ENCODE measurements around the gene PPP1R10.
"Not testable (repeated sequence)": the region's sequence is repeated elsewhere in the genome, so short reads cannot be mapped to it uniquely, and the experiment has no call there.

The PPP1R10 gene

DNA sequence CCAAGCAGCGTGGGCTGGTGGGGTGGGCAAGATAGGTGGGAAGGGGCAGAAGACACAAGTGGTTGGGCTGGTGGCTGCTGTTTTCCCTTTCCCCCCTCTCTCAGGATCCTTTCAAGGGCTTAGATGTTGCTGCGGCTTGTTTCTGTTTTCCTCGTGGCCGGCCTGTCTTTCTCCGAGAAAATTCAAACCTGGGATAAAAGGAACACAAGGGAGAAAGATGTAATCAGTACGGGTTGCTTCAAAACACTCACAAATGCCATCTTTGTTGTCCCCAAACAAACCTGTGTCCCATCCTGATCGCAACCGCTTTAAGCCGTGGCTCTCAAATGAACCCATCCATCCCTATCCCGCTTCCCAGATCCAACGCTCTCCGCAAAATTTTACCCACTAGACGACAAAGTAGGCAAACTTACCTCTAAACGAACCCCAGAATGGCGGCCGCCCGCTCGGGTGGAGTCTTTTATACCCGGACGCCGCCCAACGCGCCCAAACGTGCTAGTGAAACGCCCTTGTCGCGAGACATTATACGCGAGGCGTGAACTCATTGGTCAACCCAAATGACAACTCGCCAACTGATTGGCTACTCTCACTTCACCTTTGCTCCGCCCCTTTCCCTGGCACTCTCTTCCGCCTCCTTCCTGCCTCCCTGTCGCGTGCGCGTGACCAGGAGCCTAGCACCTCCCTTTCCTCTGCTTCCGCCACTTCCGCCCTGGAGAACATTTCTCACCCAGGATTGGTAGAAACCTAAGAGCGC is at the start of gene PPP1R10:
Gene PPP1R10 (minus strand): TSS at position 433 of the 754 bp plus-strand sequence. CDS start 7,299 bp downstream, outside the sequence.
- DNase-seq (ENCODE audit: low read depth), result peak; percentile 100

DNA sequence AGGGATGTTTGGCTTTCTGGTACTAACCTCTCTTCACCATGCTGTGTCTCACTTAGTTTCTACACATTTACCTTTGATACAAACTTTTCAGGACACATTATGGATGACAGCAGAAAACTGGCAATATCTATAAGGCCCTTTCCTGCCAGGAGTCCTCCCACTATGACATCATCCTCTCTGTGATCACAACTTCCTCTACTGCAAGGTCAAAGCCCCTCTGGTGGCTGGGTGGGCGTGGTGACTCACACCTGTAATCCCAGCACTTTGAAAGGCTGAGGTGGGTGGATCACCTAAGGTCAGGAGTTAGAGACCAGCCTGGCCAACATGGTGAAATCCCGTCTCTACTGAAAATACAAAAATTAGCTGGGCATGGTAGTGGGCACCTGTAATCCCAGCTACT is 49.3 kb upstream of the PPP1R10 start:
- not testable (repeated sequence) for DNase-seq (ENCODE audit: low read depth)

DNA sequence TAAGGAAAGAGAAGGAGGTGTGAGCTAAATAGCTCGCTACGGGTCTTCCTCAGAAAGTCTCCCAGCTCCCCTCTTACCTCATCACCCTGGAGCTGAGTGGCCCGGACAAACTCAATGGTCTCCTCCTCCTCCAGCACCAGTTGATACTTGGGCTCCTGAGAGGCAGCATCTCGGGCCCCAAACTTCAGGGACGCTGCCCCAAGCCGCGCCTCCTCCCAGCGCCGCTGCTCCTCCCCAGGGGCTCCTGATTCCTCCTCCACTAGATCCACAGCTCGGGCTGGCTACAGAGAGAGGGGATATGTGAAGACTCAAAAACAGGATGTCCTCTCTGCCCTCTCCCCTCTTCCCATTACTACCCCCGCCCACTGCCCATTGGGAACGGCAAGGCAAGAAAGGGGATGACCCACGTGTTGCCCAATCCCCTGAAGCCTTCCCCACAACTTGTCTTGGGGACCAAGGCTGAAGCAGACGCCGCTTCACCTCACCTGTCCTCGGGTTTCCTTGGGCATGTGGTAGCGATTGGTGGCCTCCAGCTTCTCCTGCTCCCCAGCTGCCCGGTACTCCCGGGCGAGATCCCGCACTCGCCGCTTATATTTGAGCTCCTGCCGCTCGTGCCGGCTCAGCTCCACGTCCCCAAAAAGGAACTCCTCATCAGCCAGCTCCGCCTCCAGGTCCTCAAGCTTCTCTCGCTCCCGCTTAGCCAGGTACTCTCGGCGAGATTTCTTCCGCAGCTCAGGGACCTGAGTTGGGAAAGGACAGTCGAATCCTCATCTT is 48.1 kb upstream of the PPP1R10 start:
- no peak for DNase-seq (ENCODE audit: low read depth)

DNA sequence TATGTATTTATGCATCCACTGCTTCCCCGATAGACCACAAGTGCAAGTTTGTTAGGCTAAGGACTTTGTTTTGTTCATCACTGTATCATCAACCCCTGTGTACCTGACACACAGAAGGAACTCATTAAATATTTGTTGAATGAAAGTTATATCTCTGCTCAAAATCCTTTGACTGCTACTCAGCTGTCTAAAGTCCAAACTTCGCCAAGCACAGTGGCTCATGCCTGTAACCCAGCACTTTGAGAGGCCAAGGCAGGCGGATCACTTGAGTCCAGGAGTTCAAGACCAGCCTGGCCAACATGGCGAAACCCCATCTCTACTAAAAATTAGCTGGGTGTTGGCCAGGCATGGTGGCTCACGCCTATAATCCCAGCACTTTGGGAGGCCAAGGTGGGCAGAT is 40.9 kb upstream of the PPP1R10 start:
- DNase-seq (ENCODE audit: low read depth), result not testable (repeated sequence)

DNA sequence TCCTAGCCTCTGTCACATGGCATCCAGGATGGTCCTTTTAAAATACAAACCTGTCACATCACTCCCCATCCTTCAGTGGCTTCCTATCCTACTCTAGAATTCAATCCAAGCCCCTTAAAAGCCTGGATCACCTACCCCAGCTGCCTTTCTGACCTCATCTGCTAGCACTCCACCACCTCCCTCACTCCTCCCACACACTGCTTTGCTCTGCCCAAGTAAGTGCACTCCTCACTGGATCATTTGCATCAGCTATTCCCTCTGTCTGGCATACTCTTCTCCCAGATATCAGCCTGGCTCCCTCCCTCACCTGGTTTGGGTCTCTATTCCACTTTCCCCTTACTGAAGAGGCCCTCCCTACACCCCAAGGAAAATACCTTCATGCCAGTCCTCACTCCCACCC is 40.4 kb upstream of the PPP1R10 start:
- peak; percentile 51 for DNase-seq (ENCODE audit: low read depth)

DNA sequence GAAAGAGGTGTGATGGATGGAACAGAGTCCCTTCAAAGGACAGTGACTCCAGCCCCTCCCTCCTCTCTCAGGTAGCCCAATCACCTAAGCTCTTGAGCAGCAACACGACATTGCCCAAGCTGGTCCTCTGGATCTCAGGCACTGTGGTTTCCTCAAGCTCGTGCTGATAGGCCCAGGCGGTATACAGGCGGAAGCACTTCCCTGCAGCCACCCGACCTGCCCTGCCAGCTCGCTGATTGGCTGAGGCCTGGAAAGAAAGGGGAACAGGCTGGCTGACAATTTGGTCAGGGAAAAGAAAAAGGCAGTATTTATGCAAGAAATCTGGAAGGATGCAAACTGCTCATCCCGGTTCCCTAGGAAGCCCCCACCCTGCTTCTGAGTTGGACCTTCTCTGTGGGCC is 39.5 kb upstream of the PPP1R10 start:
- DNase-seq (ENCODE audit: low read depth), result no peak

DNA sequence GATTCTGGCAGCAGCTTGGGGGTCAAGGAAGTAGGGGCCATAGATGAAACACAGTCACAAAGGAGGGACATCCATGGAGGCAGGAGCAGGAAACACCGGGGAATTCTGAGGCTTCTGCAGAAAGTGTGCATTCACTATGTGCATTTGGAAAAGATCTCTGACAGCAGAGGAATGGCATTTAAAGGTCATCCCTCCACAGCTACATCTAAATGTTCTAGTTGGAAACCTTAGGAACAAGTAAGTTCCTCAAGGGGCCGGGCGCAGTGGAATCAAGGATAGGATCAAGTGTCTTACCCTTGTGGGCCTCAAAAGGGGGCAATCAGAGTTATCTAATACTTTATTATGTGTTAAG is 38.7 kb upstream of the PPP1R10 start:
- no peak for DNase-seq (ENCODE audit: low read depth)

DNA sequence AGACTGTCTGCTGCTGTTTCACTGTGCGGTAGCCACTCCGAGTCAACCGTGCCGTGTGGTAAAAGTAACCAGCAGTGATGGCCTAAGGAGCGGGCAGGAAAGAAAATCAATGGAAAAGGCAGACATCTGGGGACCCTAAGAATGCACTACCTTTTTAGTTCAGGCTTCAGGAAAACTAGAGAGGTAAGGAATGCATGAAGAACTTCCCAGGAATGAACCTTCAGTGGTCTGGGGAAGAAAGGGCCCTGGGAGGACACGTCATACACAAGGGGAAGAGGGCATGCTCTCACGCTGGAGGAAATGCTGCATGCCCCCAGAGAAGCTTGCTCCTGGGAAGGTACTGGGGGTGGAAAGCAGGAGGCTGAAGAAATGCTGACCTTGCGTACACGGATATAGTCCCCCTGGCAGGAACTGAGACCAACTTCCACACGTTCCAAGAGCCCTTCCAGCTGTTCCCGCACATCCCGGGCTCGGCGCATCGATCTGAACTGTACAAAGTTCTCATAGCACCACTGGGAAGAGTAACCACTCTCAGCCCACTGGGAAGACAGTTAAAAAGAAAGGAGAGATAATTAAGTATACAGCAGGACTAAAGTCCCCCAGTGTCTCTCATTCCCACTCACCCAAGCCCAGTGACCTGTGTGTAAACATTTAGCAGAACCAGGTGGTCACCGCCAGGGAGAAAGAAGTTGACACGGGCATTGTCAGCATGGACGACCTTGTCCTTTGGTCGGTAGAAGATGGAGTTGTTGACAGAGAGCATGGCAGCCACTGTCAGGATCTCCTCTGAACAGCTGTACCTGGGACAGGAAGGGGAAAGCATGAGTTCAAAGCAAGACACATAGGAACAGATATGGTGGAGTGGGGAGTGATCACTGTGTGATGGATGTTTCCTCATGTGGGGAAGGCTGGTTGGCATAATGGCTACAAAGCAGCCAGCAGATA is 38.0 kb upstream of the PPP1R10 start:
- no peak for DNase-seq (ENCODE audit: low read depth)

DNA sequence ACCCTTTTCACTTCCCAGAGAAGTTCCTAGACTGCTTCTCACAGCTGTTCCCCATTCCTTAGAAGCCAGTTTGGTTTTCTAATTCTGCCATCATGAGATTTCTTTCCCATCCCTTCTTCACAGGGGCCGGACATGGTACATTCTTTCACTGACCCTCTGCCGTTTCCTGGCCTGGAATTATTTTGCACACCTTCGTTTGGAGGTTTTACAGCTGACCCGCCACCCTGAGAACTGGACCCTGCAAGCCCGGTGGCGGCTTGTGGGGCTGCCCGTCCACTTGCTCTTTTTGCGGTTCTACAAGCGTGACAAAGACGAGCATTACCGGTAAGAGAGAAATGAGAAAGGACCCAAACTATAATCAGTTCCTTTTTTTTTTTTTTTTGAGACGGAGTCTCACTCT is 34.1 kb upstream of the PPP1R10 start:
- no peak for DNase-seq (ENCODE audit: low read depth)

DNA sequence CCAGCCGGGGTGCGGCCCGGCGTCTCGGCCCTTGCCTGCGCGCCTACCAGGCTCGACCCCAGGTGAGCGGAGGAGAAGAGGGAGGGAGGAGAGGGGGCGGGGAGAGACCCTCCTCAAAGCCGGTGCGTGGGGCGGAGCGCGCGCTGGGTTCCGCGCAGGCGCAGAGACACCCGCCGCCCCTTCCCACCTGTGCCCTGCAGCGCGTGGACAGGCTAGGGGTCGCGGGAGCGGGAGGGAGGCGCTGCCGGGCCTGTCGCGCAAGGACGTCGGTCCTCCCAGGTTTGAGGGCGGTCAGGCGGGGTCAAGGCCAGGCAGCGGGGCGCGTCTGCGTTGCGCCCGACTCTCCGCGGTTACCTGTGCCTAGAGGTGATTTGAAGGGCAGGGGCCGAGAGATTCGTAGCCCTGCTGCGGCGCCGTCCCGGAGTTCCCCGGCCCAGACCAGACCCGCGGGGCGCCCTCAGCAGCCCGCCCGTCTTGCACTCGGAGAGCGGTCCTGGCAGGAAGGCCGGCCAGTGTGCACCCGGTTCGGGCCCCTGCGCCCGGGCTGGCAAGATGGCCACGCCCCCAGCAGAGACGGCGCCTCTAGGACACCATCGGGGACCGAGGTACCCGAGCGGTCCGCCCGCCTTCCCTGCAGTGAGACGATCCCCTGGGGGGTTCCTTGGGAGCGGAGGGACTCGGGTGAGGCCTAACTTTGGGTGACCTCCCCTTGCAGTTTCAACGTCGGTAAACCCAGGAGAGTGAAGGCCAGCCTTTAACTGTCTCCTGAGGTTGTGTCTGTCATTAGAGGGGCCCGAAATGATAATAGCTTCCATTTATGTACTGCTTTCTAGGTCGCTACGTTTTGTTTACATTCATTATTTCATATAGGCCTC is 30.4 kb upstream of the PPP1R10 start:
- peak; percentile 10 for DNase-seq (ENCODE audit: low read depth)

DNA sequence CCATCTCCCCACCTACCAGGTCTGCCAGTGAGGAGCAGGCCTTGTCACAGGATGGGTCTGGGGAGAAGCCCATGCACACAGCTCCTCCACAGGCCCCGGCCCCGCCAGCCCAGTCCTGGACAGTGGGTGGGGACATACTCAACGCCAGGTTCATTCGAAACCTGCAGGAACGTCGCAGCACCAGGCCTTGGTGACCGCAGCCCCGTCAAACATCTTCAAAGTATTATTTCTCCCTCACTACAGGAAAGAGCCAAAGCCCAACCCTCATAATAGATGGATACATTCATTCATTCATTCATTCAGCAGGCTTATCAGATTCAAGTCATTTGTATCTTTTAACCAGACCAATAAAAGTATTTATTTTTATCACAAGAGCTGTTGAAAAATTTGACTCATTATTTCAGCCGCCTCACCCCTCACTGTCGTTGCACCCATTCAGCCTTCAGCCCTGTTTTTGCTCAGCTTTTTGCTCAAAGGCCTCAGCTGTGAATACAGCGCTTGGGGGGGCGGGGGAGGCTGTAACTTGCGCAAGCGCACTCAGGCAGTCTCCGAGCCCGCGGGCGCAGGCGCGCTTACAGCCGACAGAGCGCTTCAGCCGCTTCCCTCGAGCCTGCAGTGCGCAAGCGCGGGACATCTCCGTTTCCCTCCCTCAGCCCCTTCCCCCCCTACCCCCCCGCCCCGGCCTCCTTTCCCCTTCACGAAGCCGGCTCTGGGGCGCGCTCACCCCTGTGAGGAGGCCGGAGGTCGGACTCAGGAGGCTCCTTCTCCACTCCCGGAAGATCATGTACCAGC is 29.6 kb upstream of the PPP1R10 start, which contains the start of gene C6orf136:
Gene C6orf136 (plus strand): TSS at position 684 of the 792 bp plus-strand sequence. CDS start 99 bp downstream, at position 783.
- peak; percentile 84 for DNase-seq (ENCODE audit: low read depth)

DNA sequence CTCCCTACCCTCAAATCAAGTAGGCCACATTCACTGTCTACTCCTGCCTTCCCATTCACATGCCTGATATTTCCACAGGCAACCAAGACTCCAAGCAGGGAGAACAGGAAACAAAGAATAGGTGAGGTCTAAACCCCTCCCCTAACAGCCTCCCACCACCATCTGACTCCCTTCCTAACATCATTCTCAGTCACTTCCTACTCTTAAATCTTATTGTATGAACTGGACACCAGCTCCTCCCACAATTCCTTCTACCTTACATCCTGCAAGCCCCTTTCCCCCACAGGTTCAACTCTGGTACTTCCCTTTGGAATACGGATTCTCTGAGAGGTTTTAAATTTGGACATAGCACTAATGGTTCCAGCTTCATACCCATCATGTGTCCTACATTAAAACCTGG is 28.9 kb upstream of the PPP1R10 start:
- DNase-seq (ENCODE audit: low read depth), result no peak

DNA sequence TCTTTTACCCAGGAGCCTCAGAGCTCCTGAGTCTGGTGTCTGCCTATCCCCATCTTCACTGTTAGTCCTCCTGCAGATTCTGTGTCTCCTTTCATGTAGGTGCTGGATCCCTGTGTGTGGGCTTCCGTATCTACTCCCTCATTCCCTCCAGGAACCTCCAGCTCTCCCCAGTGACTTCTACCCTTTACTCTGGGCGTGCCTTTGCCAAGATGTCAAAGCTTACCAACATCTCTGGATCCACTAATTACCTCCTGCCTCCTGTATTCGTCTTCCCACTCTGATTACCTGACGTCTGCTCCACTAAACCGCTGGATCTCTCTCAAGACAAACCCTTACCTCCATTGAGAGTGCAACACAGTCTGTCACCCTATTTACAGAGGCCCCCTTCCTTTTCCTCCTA is 27.7 kb upstream of the PPP1R10 start:
- no peak for DNase-seq (ENCODE audit: low read depth)

DNA sequence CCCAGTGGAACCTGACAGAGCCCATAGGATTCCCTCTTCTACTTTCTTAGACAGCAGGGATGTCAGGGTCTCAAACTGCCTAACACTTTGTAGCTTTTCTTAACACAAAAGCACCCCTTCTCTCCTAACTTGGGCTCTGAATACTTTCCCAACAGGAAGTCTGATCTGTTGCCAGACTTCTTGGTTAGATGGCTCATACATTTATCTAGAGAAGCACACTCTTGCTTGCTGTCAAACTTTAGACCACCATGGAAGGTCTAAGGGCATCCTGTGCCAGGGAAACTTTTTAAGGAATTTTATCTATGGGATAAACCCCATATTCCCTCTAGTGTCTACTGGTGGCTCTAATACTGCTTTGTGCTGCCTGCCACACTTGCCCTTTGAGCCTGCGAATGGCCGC is 26.6 kb upstream of the PPP1R10 start:
- DNase-seq (ENCODE audit: low read depth), result no peak

DNA sequence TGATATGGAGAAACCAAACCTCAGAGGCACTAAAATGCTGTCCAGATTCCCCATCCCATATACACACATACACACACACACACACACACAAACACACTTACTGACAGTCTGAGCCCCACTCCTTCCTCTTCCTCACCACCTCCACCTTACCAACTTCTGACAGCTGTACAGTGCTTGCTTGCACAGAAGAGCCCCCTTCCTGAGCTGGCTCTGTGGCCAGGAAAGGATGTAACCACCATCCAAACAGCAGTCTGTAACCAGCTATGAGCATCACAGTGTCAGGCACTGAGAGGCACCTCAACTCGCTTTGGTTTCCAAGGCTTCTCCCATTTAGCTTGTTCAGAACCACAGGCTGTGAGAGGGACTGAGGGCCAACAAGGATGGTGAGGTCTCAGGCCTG is 24.0 kb upstream of the PPP1R10 start:
- no peak for DNase-seq (ENCODE audit: low read depth)

DNA sequence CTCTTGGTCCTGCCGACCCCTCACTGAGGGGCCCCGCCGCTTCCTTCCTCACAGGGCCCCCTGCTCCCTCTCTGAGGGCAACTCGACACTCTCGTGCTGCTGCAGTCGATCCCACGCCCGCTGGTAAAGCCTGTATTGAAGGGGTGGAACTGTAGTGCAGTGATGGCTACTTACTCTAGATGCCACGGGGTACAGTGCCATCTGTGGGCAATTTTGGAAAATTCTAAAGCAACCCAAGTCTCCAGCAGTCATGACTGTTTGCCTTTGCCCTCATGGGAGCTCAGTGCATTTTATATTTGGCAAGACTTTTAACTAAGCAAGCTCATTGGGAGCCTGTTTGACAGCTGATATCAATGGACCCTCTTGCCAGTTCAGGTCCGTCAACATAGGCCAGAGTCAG is 23.4 kb upstream of the PPP1R10 start:
- DNase-seq (ENCODE audit: low read depth), result no peak

DNA sequence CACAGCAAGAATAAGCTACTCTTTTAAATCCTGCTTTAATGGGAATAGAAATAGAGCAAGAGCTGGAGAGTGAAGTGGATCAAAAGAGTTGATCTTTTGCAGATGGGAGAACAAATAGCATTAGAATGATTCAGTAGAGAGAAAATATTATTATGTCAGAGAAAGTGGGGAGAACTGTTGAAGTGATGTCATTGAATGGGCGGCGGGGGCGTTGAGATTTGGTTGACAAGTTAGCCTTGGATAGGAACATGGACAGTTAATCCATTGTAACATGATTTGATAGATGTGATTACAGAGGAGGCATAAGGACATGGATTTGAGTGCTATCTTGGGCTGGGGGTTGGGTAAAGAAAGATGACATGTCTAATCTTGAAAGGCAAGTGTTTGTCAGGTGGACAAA is 18.8 kb upstream of the PPP1R10 start:
- DNase-seq (ENCODE audit: low read depth), result no peak

DNA sequence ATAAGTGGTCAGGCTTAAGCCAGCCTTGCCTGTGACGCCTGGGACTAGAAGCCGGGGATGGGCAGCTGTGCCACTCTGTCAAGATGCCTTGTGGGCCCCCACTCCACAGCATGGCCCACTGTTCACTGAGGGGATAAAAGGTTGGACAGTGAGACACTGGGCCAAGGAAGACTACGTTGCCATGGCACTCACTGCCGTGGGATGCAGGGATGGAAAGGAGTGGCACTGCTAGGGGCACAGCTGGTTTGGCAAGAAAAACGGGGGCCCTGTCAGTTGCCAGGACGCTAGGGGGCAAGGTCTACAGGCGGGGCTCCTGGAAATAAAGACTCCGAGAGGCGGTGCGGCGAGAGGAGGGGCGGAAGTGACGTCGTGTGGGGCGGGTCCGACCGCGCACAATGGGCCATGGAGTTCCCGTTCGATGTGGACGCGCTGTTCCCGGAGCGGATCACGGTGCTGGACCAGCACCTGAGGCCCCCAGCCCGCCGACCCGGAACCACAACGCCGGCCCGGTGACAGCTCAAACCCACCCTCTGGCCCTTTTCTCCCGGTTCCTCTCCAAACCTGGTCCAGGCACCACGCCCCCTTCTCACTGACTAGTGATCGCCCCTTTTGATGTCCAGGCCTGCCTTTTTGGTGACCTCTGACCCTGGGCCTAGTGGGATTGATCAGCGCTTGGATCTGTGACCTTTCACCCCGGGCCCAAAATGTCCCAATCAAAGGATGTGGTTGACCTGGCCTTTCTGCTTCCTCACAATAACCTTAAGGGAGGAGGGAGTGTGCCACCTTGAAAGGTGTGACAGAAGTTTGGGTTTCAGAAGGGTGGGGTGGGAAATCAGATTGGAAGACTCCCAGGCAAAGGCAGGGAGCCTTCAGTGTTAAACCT is 9.7 kb upstream of the PPP1R10 start, which contains the start of gene ATAT1:
Gene ATAT1 (plus strand): TSS at position 391 of the 883 bp plus-strand sequence.
- DNase-seq (ENCODE audit: low read depth), result peak; percentile 63

DNA sequence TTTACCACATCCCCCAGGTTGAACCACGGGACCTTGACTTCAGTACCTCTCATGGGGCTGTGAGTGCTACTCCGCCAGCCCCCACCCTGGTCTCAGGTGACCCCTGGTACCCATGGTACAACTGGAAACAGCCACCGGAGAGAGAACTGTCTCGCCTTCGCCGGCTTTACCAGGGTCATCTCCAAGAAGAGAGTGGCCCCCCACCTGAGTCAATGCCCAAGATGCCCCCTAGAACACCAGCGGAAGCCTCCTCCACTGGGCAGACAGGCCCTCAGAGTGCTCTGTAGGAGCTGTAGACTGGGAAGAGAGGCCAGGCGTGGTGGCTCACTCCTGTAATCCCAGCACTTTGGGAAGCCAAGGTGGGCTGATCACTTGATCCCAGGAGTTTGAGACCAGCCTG is 8.5 kb upstream of the PPP1R10 start:
- no peak for DNase-seq (ENCODE audit: low read depth)
